Osteocyte (in vitro differentiated cells): ENCODE results near the gene CAMK1G. TPM values are rescaled to one million over a fixed set of nuclear protein-coding genes. Genes with fewer than 3 reads are reported as not detected.

Experiments used
- DNase-seq: peaks from one replicate; pipeline ENCODE4 v3.0.0; 2021; ENCODE audit warnings: mixed read lengths; ENCODE audit not compliant: unreplicated experiment; ENCODE audit errors: extremely low spot score
- H3K27ac Mint-ChIP-seq: one replicate; pipeline ENCODE4 v1.8.0; 2021; ENCODE audit warnings: mild to moderate bottlenecking, mixed read lengths; ENCODE audit not compliant: unreplicated experiment
- H3K27me3 Mint-ChIP-seq: one replicate; pipeline ENCODE4 v1.8.0; 2021; ENCODE audit warnings: mixed read lengths; ENCODE audit not compliant: unreplicated experiment
- H3K36me3 Mint-ChIP-seq: one replicate; pipeline ENCODE4 v1.8.0; 2021; ENCODE audit warnings: mixed read lengths; ENCODE audit not compliant: unreplicated experiment
- H3K4me1 Mint-ChIP-seq: one replicate; pipeline ENCODE4 v1.8.0; 2021; ENCODE audit warnings: mixed read lengths; ENCODE audit not compliant: unreplicated experiment
- H3K4me3 Mint-ChIP-seq: one replicate; pipeline ENCODE4 v1.8.0; 2021; ENCODE audit warnings: mild to moderate bottlenecking, moderate library complexity, mixed read lengths; ENCODE audit not compliant: unreplicated experiment
- H3K9me3 Mint-ChIP-seq: one replicate; pipeline ENCODE4 v1.8.0; 2021; ENCODE audit warnings: mixed read lengths; ENCODE audit not compliant: unreplicated experiment
- CTCF ChIP-seq: fragments of 200-600 bp; sonication (generic); IDR thresholded peaks from 2 replicates; pipeline ENCODE4 v1.5.0; 2021; ENCODE audit warnings: antibody characterized with exemption, mild to moderate bottlenecking, moderate library complexity
- total RNA-seq: library from RNA; stranded (reverse); gene quantifications from 2 replicates; pipeline ENCODE4 v1.2.1, GENCODE V29; 2021

Gene CAMK1G
- total RNA-seq, 1 donor from 2014 or later = not detected

GRCh38 chr1:209630383-209631225 lies 47.1 kb downstream of the CAMK1G start:
- no peak overlapping the region for H3K27ac Mint-ChIP-seq
- no peak for DNase-seq

GRCh38 chr1:209633335-209633997 lies 50.0 kb downstream of the CAMK1G start:
- no peak overlapping the region for H3K27ac Mint-ChIP-seq
- no peak overlapping the region for H3K4me3 Mint-ChIP-seq

More at GRCh38 chr1:209630383-209631225, 47.1 kb downstream of the CAMK1G start:
- Mint-ChIP-seq H3K27me3 (no peaks in the 10 kb centered on the region), H3K36me3 (no peaks in the 10 kb centered on the region), H3K4me1 (peaks cover 11% of the 10 kb centered on the region), H3K9me3 (no peaks in the 10 kb centered on the region), H3K4me3 (no peak overlapping the region)
- TF ChIP-seq CTCF = no peak

GRCh38 chr1:209634005-209634737 lies 50.7 kb downstream of the CAMK1G start:
- H3K4me1 Mint-ChIP-seq = no peaks in the 10 kb centered on the region
- no peak for DNase-seq
- H3K36me3 Mint-ChIP-seq = no peaks in the 10 kb centered on the region
- TF ChIP-seq CTCF = no peak
- H3K27me3 Mint-ChIP-seq = peaks cover 4% of the 10 kb centered on the region
- no peak overlapping the region for H3K4me3 Mint-ChIP-seq
- H3K9me3 Mint-ChIP-seq = no peaks in the 10 kb centered on the region
- H3K27ac Mint-ChIP-seq = no peak overlapping the region

More at GRCh38 chr1:209633335-209633997, 50.0 kb downstream of the CAMK1G start:
- no peak for TF ChIP-seq CTCF
- Mint-ChIP-seq H3K4me1 (no peaks in the 10 kb centered on the region), H3K36me3 (no peaks in the 10 kb centered on the region), H3K9me3 (no peaks in the 10 kb centered on the region), H3K27me3 (peaks cover 4% of the 10 kb centered on the region)
- DNase-seq = no peak

DNA sequence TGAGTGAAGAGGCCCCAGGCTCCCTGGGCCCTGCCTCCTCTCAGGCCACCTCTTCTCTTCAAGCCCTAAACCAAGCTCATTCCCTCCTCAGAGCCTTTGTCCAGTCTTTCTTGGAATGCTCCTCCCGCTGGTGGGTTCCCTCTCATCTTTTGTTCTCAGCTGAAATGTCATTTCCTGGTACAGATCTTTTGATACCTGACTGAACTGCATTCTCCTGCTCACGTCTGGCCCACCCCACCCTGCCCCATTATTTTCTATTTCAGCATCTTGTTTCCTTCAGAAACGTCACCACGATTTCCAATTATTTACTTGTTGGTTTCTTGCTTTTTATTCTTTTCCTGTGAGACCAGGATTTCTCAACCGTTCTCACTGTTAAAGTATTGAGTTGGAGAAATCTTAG lies 52.3 kb downstream of the CAMK1G start:
- Mint-ChIP-seq H3K4me1 (no peaks in the 10 kb centered on the region), H3K36me3 (no peaks in the 10 kb centered on the region)

More for the DNA sequence above, 52.3 kb downstream of the CAMK1G start:
- no peak for TF ChIP-seq CTCF
- H3K27ac Mint-ChIP-seq = no peak overlapping the region
- H3K9me3 Mint-ChIP-seq = no peaks in the 10 kb centered on the region
- no peak overlapping the region for H3K4me3 Mint-ChIP-seq
- H3K27me3 Mint-ChIP-seq = peaks cover 4% of the 10 kb centered on the region
- no peak for DNase-seq
